DND-41 (cell line): ENCODE results near the gene CWH43.
"Not testable (repeated sequence)": the region's sequence is repeated elsewhere in the genome, so short reads cannot be mapped to it uniquely, and the experiment has no call there.

Source experiments
- EZH2 ChIP-seq: IDR thresholded peaks from 3 replicates; pipeline ENCODE4 v1.6.1; 2012; ENCODE audit warnings: borderline replicate concordance, low read depth, mild to moderate bottlenecking, moderate library complexity, low read length, inconsistent platforms; ENCODE audit not compliant: severe bottlenecking
- TF ChIP-seq, protein P1 (sequence below): IDR thresholded peaks from 2 replicates; pipeline ENCODE4 v1.5.1; 2012; ENCODE audit warnings: borderline replicate concordance, low read length, moderate library complexity, mild to moderate bottlenecking; ENCODE audit not compliant: poor library complexity, severe bottlenecking; ENCODE audit errors: extremely low read depth

GRCh38 chr4:48984005-48984404 is 2.1 kb upstream of the CWH43 start:
- not testable (repeated sequence) for TF ChIP-seq EZH2
- TF ChIP-seq, protein P1, sequence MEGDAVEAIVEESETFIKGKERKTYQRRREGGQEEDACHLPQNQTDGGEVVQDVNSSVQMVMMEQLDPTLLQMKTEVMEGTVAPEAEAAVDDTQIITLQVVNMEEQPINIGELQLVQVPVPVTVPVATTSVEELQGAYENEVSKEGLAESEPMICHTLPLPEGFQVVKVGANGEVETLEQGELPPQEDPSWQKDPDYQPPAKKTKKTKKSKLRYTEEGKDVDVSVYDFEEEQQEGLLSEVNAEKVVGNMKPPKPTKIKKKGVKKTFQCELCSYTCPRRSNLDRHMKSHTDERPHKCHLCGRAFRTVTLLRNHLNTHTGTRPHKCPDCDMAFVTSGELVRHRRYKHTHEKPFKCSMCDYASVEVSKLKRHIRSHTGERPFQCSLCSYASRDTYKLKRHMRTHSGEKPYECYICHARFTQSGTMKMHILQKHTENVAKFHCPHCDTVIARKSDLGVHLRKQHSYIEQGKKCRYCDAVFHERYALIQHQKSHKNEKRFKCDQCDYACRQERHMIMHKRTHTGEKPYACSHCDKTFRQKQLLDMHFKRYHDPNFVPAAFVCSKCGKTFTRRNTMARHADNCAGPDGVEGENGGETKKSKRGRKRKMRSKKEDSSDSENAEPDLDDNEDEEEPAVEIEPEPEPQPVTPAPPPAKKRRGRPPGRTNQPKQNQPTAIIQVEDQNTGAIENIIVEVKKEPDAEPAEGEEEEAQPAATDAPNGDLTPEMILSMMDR, result not testable (repeated sequence)
